ENCODE results near the gene VASH2. TPM values are rescaled to one million over a fixed set of nuclear protein-coding genes. Genes with fewer than 3 reads are reported as not detected.
A peak's percentile ranks its signal among the peaks of the same experiment; 100 is the strongest.

VASH2 gene
- total RNA-seq, 4 donors from 2014 or later: under 0.01 to 0.63 (median 0.35) TPM

GRCh38 chr1:213003256-213003655 lies 52.9 kb downstream of the VASH2 start:
- Histone ChIP-seq H3K27me3 (no peaks in the 10 kb centered on the region), H3K9me3 (no peaks in the 10 kb centered on the region), H3K27ac (no peak overlapping the region), H3K36me3 (peaks cover 0 to 97% (median 12%) of the 10 kb centered on the region in 3 donors), H3K4me3 (no peak overlapping the region), H3K4me1 (no peaks in the 10 kb centered on the region)
- TF ChIP-seq CTCF (IDR thresholded peaks at IDR 0.05): no peak
- no peak for TF ChIP-seq EP300 (IDR thresholded peaks at IDR 0.05)
- TF ChIP-seq POLR2A (IDR thresholded peaks at IDR 0.05): no peak
- 91% methylated on average over 3 of the region's 3 CpGs for WGBS, 2 donors
- DNase-seq (ENCODE audit: low spot score in 2 of 2): no peak

DNA sequence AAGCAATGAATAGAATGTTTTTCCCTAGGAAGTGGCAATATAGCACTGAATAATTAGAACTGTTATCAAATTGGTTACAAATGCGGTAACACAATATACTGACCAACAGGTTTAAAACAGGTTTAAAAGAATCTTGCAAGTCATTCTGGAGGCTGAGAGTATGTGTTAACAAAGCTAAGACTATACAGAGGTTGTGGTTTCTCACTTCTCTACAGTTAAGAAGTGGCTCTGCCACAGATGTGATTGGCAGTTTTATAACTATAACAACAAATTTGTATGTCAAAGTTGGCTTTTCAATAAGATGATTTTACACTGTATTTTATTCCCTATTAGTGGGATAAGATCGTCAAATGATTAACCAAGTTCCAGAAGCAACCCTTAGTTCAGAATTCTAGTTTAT lies 58.2 kb downstream of the VASH2 start:
- Histone ChIP-seq H3K36me3 (peaks cover 0 to 72% (median 0%) of the 10 kb centered on the region in 3 donors), H3K27ac (no peak overlapping the region), H3K27me3 (no peaks in the 10 kb centered on the region), H3K9me3 (no peaks in the 10 kb centered on the region), H3K4me1 (peaks cover 0 to 16% (median under 1%) of the 10 kb centered on the region in 4 donors), H3K4me3 (no peak overlapping the region)
- 66 to 90% methylated on average over 2 of the region's 2 CpGs for WGBS, 2 donors
- no peak for DNase-seq (ENCODE audit: low spot score in 2 of 2)
- TF ChIP-seq POLR2A (IDR thresholded peaks at IDR 0.05): no peak
- no peak for TF ChIP-seq EP300 (IDR thresholded peaks at IDR 0.05)
- TF ChIP-seq CTCF (IDR thresholded peaks at IDR 0.05): no peak

DNA sequence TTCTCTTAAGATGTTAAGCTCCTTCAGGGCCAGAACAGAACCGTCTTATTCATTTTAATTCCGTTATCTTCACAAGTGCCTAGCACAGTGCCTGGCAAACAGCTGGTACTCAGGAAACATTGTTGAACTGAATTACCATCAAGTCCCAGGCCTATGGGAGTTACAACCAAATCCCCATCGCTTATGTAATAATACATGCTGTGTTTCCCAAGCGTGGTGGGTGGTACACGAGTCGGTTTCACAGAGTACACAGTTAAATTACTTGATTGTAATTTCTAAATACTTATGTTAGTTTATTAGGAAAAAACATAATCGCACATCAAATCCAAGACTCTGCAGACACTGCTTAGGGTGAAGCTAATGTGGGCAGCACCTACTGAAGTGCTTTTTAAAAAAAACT lies 64.3 kb downstream of the VASH2 start:
- 11 to 13% methylated on average over 7 of the region's 7 CpGs for WGBS, 2 donors
- no peak for TF ChIP-seq EP300 (IDR thresholded peaks at IDR 0.05)
- TF ChIP-seq POLR2A (IDR thresholded peaks at IDR 0.05): no peak
- no peak for TF ChIP-seq CTCF (IDR thresholded peaks at IDR 0.05)
- H3K4me3 ChIP-seq: peak overlapping the region; percentile 52 to 90 (median 81)
- H3K4me1 ChIP-seq: peaks cover 0 to 31% (median 13%) of the 10 kb centered on the region in 4 donors
- H3K36me3 ChIP-seq: peaks cover 0 to 18% (median 0%) of the 10 kb centered on the region in 3 donors
- no peaks in the 10 kb centered on the region for H3K9me3 ChIP-seq
- DNase-seq (ENCODE audit: low spot score in 2 of 2): no peak
- H3K27me3 ChIP-seq: no peaks in the 10 kb centered on the region
- peak overlapping the region; percentile 42 to 94 (median 90) for H3K27ac ChIP-seq

- Histone ChIP-seq H3K4me1 (peaks cover 0 to 31% (median 13%) of the 10 kb centered on the region in 4 donors), H3K36me3 (peaks cover 0 to 14% (median 0%) of the 10 kb centered on the region in 3 donors), H3K27ac (peak within 1 kb of the TSS; percentile 42 to 94 (median 90)), H3K27me3 (no peaks in the 10 kb centered on the region), H3K4me3 (peak within 1 kb of the TSS; percentile 52 to 90 (median 81)), H3K9me3 (no peaks in the 10 kb centered on the region)
- TF ChIP-seq POLR2A (IDR thresholded peaks at IDR 0.05) (peak in 1 of 2 donors; percentile 54), CTCF (IDR thresholded peaks at IDR 0.05) (no peak), EP300 (IDR thresholded peaks at IDR 0.05) (peak; percentile 53 to 88)
- WGBS, 2 donors: 0 to 1% methylated on average over 54 to 62 of the region's 66 CpGs
- peak; percentile 90 to 91 for DNase-seq (ENCODE audit: low spot score in 2 of 2)
Measured at GRCh38 chr1:213015099-213016050, 65.0 kb downstream of the VASH2 start, which contains the start of gene ANGEL2. Gene ANGEL2 (minus strand): TSS chr1:213015867. CDS start chr1:213015671, 196 bp downstream.
